ENCODE measurements around the gene IRAG1. TPM values are rescaled to one million over a fixed set of nuclear protein-coding genes. Genes with fewer than 3 reads are reported as not detected.

IRAG1 gene
- total and polyA plus RNA-seq, 2 experiments from 2014 or later = 1.5 to 2.7 TPM

GRCh38 chr11:10725114-10725906 lies 31.8 kb upstream of the IRAG1 start (continued):
- TF ChIP-seq, protein P1, sequence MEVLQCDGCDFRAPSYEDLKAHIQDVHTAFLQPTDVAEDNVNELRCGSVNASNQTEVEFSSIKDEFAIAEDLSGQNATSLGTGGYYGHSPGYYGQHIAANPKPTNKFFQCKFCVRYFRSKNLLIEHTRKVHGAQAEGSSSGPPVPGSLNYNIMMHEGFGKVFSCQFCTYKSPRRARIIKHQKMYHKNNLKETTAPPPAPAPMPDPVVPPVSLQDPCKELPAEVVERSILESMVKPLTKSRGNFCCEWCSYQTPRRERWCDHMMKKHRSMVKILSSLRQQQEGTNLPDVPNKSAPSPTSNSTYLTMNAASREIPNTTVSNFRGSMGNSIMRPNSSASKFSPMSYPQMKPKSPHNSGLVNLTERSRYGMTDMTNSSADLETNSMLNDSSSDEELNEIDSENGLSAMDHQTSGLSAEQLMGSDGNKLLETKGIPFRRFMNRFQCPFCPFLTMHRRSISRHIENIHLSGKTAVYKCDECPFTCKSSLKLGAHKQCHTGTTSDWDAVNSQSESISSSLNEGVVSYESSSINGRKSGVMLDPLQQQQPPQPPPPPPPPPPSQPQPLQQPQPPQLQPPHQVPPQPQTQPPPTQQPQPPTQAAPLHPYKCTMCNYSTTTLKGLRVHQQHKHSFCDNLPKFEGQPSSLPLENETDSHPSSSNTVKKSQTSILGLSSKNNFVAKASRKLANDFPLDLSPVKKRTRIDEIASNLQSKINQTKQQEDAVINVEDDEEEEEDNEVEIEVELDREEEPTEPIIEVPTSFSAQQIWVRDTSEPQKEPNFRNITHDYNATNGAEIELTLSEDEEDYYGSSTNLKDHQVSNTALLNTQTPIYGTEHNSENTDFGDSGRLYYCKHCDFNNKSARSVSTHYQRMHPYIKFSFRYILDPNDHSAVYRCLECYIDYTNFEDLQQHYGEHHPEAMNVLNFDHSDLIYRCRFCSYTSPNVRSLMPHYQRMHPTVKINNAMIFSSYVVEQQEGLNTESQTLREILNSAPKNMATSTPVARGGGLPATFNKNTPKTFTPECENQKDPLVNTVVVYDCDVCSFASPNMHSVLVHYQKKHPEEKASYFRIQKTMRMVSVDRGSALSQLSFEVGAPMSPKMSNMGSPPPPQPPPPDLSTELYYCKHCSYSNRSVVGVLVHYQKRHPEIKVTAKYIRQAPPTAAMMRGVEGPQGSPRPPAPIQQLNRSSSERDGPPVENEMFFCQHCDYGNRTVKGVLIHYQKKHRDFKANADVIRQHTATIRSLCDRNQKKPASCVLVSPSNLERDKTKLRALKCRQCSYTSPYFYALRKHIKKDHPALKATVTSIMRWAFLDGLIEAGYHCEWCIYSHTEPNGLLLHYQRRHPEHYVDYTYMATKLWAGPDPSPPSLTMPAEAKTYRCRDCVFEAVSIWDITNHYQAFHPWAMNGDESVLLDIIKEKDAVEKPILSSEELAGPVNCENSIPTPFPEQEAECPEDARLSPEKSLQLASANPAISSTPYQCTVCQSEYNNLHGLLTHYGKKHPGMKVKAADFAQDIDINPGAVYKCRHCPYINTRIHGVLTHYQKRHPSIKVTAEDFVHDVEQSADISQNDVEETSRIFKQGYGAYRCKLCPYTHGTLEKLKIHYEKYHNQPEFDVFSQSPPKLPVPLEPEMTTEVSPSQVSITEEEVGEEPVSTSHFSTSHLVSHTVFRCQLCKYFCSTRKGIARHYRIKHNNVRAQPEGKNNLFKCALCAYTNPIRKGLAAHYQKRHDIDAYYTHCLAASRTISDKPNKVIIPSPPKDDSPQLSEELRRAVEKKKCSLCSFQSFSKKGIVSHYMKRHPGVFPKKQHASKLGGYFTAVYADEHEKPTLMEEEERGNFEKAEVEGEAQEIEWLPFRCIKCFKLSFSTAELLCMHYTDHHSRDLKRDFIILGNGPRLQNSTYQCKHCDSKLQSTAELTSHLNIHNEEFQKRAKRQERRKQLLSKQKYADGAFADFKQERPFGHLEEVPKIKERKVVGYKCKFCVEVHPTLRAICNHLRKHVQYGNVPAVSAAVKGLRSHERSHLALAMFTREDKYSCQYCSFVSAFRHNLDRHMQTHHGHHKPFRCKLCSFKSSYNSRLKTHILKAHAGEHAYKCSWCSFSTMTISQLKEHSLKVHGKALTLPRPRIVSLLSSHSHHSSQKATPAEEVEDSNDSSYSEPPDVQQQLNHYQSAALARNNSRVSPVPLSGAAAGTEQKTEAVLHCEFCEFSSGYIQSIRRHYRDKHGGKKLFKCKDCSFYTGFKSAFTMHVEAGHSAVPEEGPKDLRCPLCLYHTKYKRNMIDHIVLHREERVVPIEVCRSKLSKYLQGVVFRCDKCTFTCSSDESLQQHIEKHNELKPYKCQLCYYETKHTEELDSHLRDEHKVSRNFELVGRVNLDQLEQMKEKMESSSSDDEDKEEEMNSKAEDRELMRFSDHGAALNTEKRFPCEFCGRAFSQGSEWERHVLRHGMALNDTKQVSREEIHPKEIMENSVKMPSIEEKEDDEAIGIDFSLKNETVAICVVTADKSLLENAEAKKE (CRISPR knock-in tag; IDR thresholded peaks at IDR 0.05) = no peak
- TF ChIP-seq STAT1 (IDR thresholded peaks at IDR 0.05; ENCODE audit: unreplicated experiment) = no peak
- no peak for TF ChIP-seq REST (IDR thresholded peaks at IDR 0.05; ENCODE audit: unreplicated experiment)
- no peak for TF ChIP-seq EZH2 (IDR thresholded peaks at IDR 0.05; ENCODE audit: low read depth, unreplicated experiment)
- TF ChIP-seq ETS1 (IDR thresholded peaks at IDR 0.05) = no peak
- no peak for TF ChIP-seq POLR2AphosphoS5 (IDR thresholded peaks at IDR 0.05; ENCODE audit: low read depth)
- TF ChIP-seq EZH2phosphoT487 (IDR thresholded peaks at IDR 0.05; ENCODE audit: unreplicated experiment) = no peak
